K562 (cell line): ENCODE measurements around the gene SPRY2. TPM values are rescaled to one million over a fixed set of nuclear protein-coding genes. Genes with fewer than 3 reads are reported as not detected.

Experiments
- ATAC-seq: fragments of 200-7000 bp; cut with Tn5 transposase; 3 replicates; pipeline ENCODE4 v1.9.1; 2020; ENCODE audit warnings: moderate library complexity
- BruUV-seq: library from RNA; stranded (reverse); fragments of 400-500 nt; replicated peaks from 2 replicates; lab custom pipeline; 2021; lab: Mats Ljungman, UMichigan
- CTCF ChIA-PET: fragments of 300-600 bp; formaldehyde crosslinking; extraction: SDS; loops from one replicate; lab custom pipeline; 2021; ENCODE audit warnings: low intra/inter-chr PET ratio; lab: Yijun Ruan, JAX
- POLR2A ChIA-PET: fragments of 300-600, 350-650 bp; sonication (Branson Sonifier 250); formaldehyde crosslinking; extraction: SDS; loops from one replicate; lab custom pipeline; 2021; ENCODE audit warnings: antibody characterized with exemption, inconsistent platforms; lab: Yijun Ruan, JAX
- DNase-seq, 4 experiments: peaks; one replicate each; pipeline versions ENCODE4 v3.0.0 to v3.0.0-alpha.2; 2011 to 2018; ENCODE audit warnings: low spot score in 3 of 4, mixed read lengths in 3 of 4; ENCODE audit errors: extremely low read depth in 1 of 4
- FAIRE-seq: peaks from 2 replicates; lab custom pipeline; 2011; peaks lifted over from hg19 to GRCh38; lab: Jason Lieb, UNC
- H2AFZ ChIP-seq: 2 replicates; pipeline ENCODE4 v1.6.0; 2011; ENCODE audit warnings: low read depth, low read length, control low read depth, inconsistent platforms
- H3K27ac ChIP-seq: fragments of 200-600 bp; 3 replicates; pipeline ENCODE4 v1.8.0; 2011; ENCODE audit warnings: low read depth, mild to moderate bottlenecking, control low read depth, inconsistent platforms, low read length, moderate library complexity, mixed read lengths; ENCODE audit errors: extremely low read depth
- H3K27me3 ChIP-seq, 2 experiments: fragments of 300-600 bp in 1 of 2; 2 replicates in 1 of 2; 3 replicates in 1 of 2; pipeline versions ENCODE4 v1.6.0 to v1.8.0; 2011; ENCODE audit warnings: inconsistent platforms in 2 of 2, low read length in 2 of 2, mild to moderate bottlenecking in 1 of 2, mixed read lengths in 1 of 2, moderate library complexity in 1 of 2; ENCODE audit not compliant: control insufficient read depth in 2 of 2, insufficient read depth in 2 of 2
- H3K36me3 ChIP-seq: fragments of 300-600 bp; 3 replicates; pipeline ENCODE4 v1.8.0; 2011; ENCODE audit warnings: mild to moderate bottlenecking, low read length, inconsistent platforms; ENCODE audit not compliant: control insufficient read depth, insufficient read depth
- H3K4me1 ChIP-seq, 2 experiments: fragments of 200-600 bp in 1 of 2; replicated peaks in 1 of 2; 2 replicates in 1 of 2; 3 replicates in 1 of 2; pipeline versions ENCODE4 v1.5.1 to v1.8.0; 2011; ENCODE audit warnings: inconsistent platforms in 2 of 2, low read length in 2 of 2, mild to moderate bottlenecking in 1 of 2, mixed read lengths in 1 of 2, moderate library complexity in 1 of 2; ENCODE audit not compliant: control insufficient read depth in 2 of 2, insufficient read depth in 2 of 2
- H3K4me2 ChIP-seq: 2 replicates; pipeline ENCODE4 v1.6.1; 2011; ENCODE audit warnings: low read length, control low read depth, inconsistent platforms, mixed read lengths; ENCODE audit not compliant: insufficient read depth
- H3K4me3 ChIP-seq: fragments of 200-600 bp; sonication (generic), shearing (Covaris generic); 2 replicates; pipeline ENCODE4 v1.5.1; 2016; ENCODE audit warnings: control low read depth, inconsistent platforms
- H3K79me2 ChIP-seq: fragments of 200-600 bp; 3 replicates; pipeline ENCODE4 v1.8.0; 2011; ENCODE audit warnings: low read length, inconsistent platforms; ENCODE audit not compliant: control insufficient read depth, insufficient read depth
- H3K9ac ChIP-seq, 2 experiments: 2 replicates each; pipeline versions ENCODE4 v1.6.0 to v1.6.1; 2011; ENCODE audit warnings: low read depth in 2 of 2, low read length in 2 of 2, control low read depth in 1 of 2, inconsistent platforms in 1 of 2, mild to moderate bottlenecking in 1 of 2, mixed read lengths in 1 of 2; ENCODE audit not compliant: insufficient read depth in 1 of 2
- H3K9me1 ChIP-seq: one replicate; pipeline ENCODE4 v1.6.0; 2011; ENCODE audit warnings: inconsistent platforms, mild to moderate bottlenecking, low read length, moderate library complexity; ENCODE audit not compliant: control insufficient read depth, insufficient read depth
- H3K9me3 ChIP-seq: replicated peaks from 2 replicates; pipeline ENCODE4 v1.5.1; 2011; ENCODE audit warnings: low read depth, low read length, inconsistent platforms; ENCODE audit not compliant: control insufficient read depth, insufficient read depth
- H4K20me1 ChIP-seq: replicated peaks from 2 replicates; pipeline ENCODE4 v1.6.1; 2011; ENCODE audit warnings: low read length, inconsistent platforms, mixed read lengths; ENCODE audit not compliant: control insufficient read depth, insufficient read depth
- ARID2 ChIP-seq: fragments of 450-650 bp; IDR thresholded peaks from 2 replicates; pipeline ENCODE4 v1.6.1; 2017; ENCODE audit warnings: antibody characterized with exemption, mild to moderate bottlenecking
- DNMT1 ChIP-seq: fragments of 450-650 bp; IDR thresholded peaks from 2 replicates; pipeline ENCODE4 v1.6.1; 2016; ENCODE audit warnings: antibody characterized with exemption, mild to moderate bottlenecking
- RBFOX2 ChIP-seq: fragments of 200-400 bp; formaldehyde crosslinking; IDR thresholded peaks from 2 replicates; pipeline ENCODE4 v1.6.1; 2017; ENCODE audit warnings: low read depth, mild to moderate bottlenecking, low read length, moderate library complexity
- U2AF1 ChIP-seq: fragments of 200-400 bp; formaldehyde crosslinking; optimal IDR thresholded peaks from 2 replicates; pipeline ENCODE3; 2017; ENCODE audit warnings: mild to moderate bottlenecking, low read depth, low read length, moderate library complexity
- WGBS: fragments of 100-300 bp; shearing (Covaris generic); methylation state at CpG from one replicate; pipeline ENCODE4 v1.1.6; 2016; ENCODE audit warnings: low coverage, mixed read lengths; ENCODE audit not compliant: insufficient coverage; ENCODE audit errors: missing lambda C conversion rate; 5-methylcytosine and 5-hydroxymethylcytosine counted together
- in situ Hi-C: fragments of 300-500 bp; cut with MboI; formaldehyde crosslinking; loops from 4 replicates; pipeline ENCODE4 v1.15.0; 2018; ENCODE audit warnings: inconsistent platforms, mixed read lengths
- intact Hi-C: fragments of 100-400 bp; cut with micrococcal nuclease; formaldehyde crosslinking; loops from 2 replicates; pipeline ENCODE4 v1.14.2; 2022
- polyA plus RNA-seq, 8 experiments: library from polyadenylated mRNA; depleted of rRNA in 4 of 8; stranded (reverse) in 5 of 8; unstranded in 3 of 8; fragments of >200 nt; fragmentation: Nextera tagmentation in 2 of 8; fragmentation: Illumina TruSeq in 1 of 8; extraction: Ambion mirVana in 2 of 8; extraction: Trizol in 1 of 8; gene quantifications; 2 replicates each; pipeline versions ENCODE4 v1.2.1 to v1.2.3, GENCODE V29; 2011 to 2014; ENCODE audit warnings: inconsistent platforms in 1 of 8, missing spikeins in 1 of 8
- total RNA-seq, 7 experiments: library from RNA; depleted of rRNA in 6 of 7; stranded (reverse); fragments of >200 nt in 6 of 7; fragmentation: Illumina TruSeq in 2 of 7; extraction: Trizol in 2 of 7; gene quantifications; 2 replicates each; pipeline versions ENCODE4 v1.2.1 to v1.2.3, GENCODE V29; 2011 to 2021; ENCODE audit warnings: low replicate concordance in 1 of 7
- TF ChIP-seq, protein P1 (sequence below): IDR thresholded peaks from 2 replicates; pipeline ENCODE4 v1.6.1; 2011; ENCODE audit warnings: borderline replicate concordance, low read depth, mild to moderate bottlenecking, moderate library complexity, low read length; ENCODE audit not compliant: insufficient read depth, poor library complexity, severe bottlenecking

Gene SPRY2
- total and polyA plus RNA-seq, 9 of the 15 experiments (the other 6 are each of a cell fraction or from before 2014, with no cell fraction given) = 1.8 to 7.8 (median 3.4) TPM

DNA sequence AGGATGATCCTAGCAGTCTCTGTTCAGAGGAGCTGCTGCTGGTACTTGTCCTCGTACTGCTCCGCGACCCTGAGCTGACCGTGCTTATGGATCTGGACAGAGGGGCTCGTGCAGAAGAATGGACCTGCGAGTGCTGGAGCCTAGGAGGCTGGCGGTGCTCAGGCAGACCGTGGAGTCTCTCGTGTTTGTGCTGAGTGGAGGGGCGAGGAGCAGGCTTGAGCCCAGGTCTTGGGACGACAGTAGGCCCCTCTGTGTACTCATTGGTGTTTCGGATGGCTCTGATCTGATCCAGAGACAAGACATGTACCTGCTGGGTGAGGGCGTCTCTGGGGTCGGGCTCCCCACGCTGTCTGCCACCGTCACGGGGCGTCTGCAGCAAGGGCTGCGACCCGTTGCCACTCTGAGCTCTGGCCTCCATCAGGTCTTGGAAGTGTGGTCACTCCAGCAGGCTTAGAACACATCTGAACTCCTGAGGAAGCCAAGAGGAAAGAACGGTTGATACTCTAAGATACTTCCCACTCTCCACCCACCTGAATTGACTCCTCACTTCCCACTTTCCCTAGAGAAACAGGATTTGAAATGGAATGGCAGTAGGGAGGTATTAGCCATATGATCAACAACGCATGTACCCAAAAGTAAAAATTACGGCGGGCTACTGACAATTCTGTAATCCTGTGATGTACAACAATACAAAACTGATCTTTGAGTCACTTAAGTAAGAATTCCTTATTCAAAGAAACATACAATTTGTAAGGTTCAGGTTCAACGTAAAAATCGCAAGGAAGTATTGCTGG lies 3.4 kb downstream of the SPRY2 start:
- no peaks in the 10 kb centered on the region for H3K27me3 ChIP-seq
- ATAC-seq = no peak
- no peak for FAIRE-seq
- POLR2A ChIA-PET = interaction anchor here (0.6 kb wide), 1 partner anchor 41 kb away, joined by 4 read pairs; no protein-coding TSS in a partner anchor
- no peak overlapping the region; the same call in 1 of the 2 replicates for H3K4me3 ChIP-seq
- no peaks in the 10 kb centered on the region for H3K9me1 ChIP-seq
- no peaks in the 10 kb centered on the region for H3K9me3 ChIP-seq
- intact Hi-C loops = no loop called here
- WGBS = 76% methylated on average over 23 of the region's 26 CpGs
- peaks cover 3 to 23% of the 10 kb centered on the region in 2 experiments; a peak in 3 of 5 replicates for H3K4me1 ChIP-seq
- peaks cover 15% of the 10 kb centered on the region; the same call in 2 of the 3 replicates for H3K36me3 ChIP-seq
- BruUV-seq = no TSS peak
- H2AFZ ChIP-seq = no peak overlapping the region
- DNase-seq = no peak
- H3K9ac ChIP-seq = peak overlapping the region in 1 of 2 experiments; percentile 68; a peak in 1 of 4 replicates
- no peak overlapping the region for H3K27ac ChIP-seq
- CTCF ChIA-PET = no interaction called here
- no peaks in the 10 kb centered on the region for H4K20me1 ChIP-seq
- peaks cover 44% of the 10 kb centered on the region for H3K79me2 ChIP-seq
- no peak for TF ChIP-seq U2AF1
- TF ChIP-seq, protein P1, sequence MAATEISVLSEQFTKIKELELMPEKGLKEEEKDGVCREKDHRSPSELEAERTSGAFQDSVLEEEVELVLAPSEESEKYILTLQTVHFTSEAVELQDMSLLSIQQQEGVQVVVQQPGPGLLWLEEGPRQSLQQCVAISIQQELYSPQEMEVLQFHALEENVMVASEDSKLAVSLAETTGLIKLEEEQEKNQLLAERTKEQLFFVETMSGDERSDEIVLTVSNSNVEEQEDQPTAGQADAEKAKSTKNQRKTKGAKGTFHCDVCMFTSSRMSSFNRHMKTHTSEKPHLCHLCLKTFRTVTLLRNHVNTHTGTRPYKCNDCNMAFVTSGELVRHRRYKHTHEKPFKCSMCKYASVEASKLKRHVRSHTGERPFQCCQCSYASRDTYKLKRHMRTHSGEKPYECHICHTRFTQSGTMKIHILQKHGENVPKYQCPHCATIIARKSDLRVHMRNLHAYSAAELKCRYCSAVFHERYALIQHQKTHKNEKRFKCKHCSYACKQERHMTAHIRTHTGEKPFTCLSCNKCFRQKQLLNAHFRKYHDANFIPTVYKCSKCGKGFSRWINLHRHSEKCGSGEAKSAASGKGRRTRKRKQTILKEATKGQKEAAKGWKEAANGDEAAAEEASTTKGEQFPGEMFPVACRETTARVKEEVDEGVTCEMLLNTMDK = no peak
- no peak for TF ChIP-seq ARID2
- no peak for TF ChIP-seq DNMT1
- TF ChIP-seq RBFOX2 = 0 out of 2 replicates have a peak, but pooled peaks have one; percentile 30
- H3K4me2 ChIP-seq = no peak overlapping the region
- in situ Hi-C loops = loop anchor here (25.0 kb wide), 1 partner anchor 900 kb away; no protein-coding TSS in a partner anchor
